ENCODE results near the gene EIF4G2. TPM values are rescaled to one million over a fixed set of nuclear protein-coding genes. Genes with fewer than 3 reads are reported as not detected.

Gene EIF4G2
- total and polyA plus RNA-seq, 10 of the 15 experiments (the other 5 are each of a cell fraction or from before 2014, with no cell fraction given), result 210 to 1,104 (median 713) TPM

DNA sequence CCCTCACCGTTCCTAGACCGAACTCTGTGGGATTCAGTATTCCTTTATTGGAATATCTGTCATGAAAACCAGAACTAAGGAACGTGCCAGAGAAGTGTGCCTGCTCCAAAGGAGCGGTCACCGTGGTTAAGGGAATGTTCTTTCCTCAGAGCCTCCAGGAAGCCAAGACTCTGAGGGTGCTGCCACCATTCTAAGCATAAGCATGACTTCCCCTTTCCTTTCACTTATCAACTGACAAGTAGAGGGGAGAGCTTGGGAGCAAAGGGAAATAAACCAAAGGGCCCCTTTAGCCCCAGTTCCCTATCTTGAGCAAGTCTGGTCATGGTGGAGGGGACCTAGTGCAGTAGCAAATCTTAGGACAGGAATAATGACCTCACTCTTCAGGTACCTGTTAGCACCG is 30.9 kb downstream of the EIF4G2 start:
- Histone ChIP-seq H3K79me2 (ENCODE audit: control insufficient read depth, insufficient read depth, low read length) (no peaks in the 10 kb centered on the region), H3K27me3 (replicated peaks in 1 of 2; ENCODE audit: control insufficient read depth in 2 of 2, insufficient read depth in 2 of 2, low read length in 1 of 2) (no peaks in the 10 kb centered on the region), H3K4me3 (no peak overlapping the region), H4K20me1 (ENCODE audit: control insufficient read depth, insufficient read depth) (0 out of 2 replicates have a peak, but pooled peaks cover 2% of the 10 kb centered on the region), H3K9ac (ENCODE audit: control insufficient read depth, insufficient read depth, low read length) (no peak overlapping the region), H3K9me3 (replicated peaks; ENCODE audit: control insufficient read depth, insufficient read depth, low read length) (no peaks in the 10 kb centered on the region), H3K27ac (ENCODE audit: control insufficient read depth, insufficient read depth) (no peak overlapping the region), H3K36me3 (ENCODE audit: control insufficient read depth in 2 of 2, insufficient read depth in 2 of 2, low read length in 1 of 2) (peaks cover 8 to 26% of the 10 kb centered on the region in 2 experiments), H3K4me1 (ENCODE audit: control insufficient read depth, insufficient read depth, low read length) (no peaks in the 10 kb centered on the region), H3K4me2 (ENCODE audit: control insufficient read depth, insufficient read depth) (no peak overlapping the region), H2AFZ (ENCODE audit: control insufficient read depth, low read depth, low read length) (no peak overlapping the region)
- RAD21 ChIA-PET (ENCODE audit: unreplicated experiment), result no interaction called here
- no TSS peak for BruUV-seq (replicated peaks)
- SMC1A ChIA-PET (ENCODE audit: uncharacterized antibody, unreplicated experiment), result interaction anchor here (1.2 kb wide), 1 partner anchor 14 kb away, joined by 4 read pairs; no protein-coding TSS in a partner anchor
- ATAC-seq (no peak), FAIRE-seq (no peak), DNase-seq (ENCODE audit: low read depth, low spot score) (no peak)
- intact Hi-C loops (cut with micrococcal nuclease; ENCODE audit: unreplicated experiment), result no loop called here
- CTCF ChIA-PET, result interaction anchor here (2.6 kb wide), 1 partner anchor 11 kb away, joined by 8 read pairs; no protein-coding TSS in a partner anchor
- POLR2A ChIA-PET, result no interaction called here
- WGBS (ENCODE audit: insufficient coverage, insufficient replicate concordance, low lambda C conversion rate, missing lambda C conversion rate), result 81% methylated on average over 6 of the region's 6 CpGs
- in situ Hi-C loops (cut with MboI), result no loop called here
- TF ChIP-seq HDAC2 (IDR thresholded peaks at IDR 0.05) (no peak), YBX1 (IDR thresholded peaks at IDR 0.05) (no peak), SPI1 (IDR thresholded peaks at IDR 0.05; ENCODE audit: borderline replicate concordance, insufficient read depth, low read depth, low read length) (no peak), POU2F2 (IDR thresholded peaks at IDR 0.05; ENCODE audit: borderline replicate concordance, low read depth, low read length) (no peak), CTCF (IDR thresholded peaks at IDR 0.05 in 2 of 3, conservative IDR thresholded peaks at IDR 0.05 in 1 of 3; ENCODE audit: control insufficient read depth in 2 of 3, extremely low read depth in 1 of 3, insufficient read depth in 1 of 3, low read depth in 3 of 3, low read length in 3 of 3) (no peak), FOXK2 (IDR thresholded peaks at IDR 0.05) (no peak), RBBP5 (conservative IDR thresholded peaks at IDR 0.05) (no peak), SUPT20H (IDR thresholded peaks at IDR 0.05; ENCODE audit: borderline replicate concordance, control insufficient read depth, low read depth, low read length) (no peak), ESRRA (IDR thresholded peaks at IDR 0.05; ENCODE audit: low read length) (no peak), ATF7 (IDR thresholded peaks at IDR 0.05; ENCODE audit: low read depth) (no peak), JUND (IDR thresholded peaks at IDR 0.05; ENCODE audit: low read depth, low read length) (no peak), BRCA1 (IDR thresholded peaks at IDR 0.05; ENCODE audit: low read depth, low read length) (no peak), KDM1A (IDR thresholded peaks at IDR 0.05; ENCODE audit: borderline replicate concordance) (no peak), TCF3 (IDR thresholded peaks at IDR 0.05; ENCODE audit: borderline replicate concordance, insufficient read depth, low read depth, low read length) (no peak)
- TF ChIP-seq, protein P1, sequence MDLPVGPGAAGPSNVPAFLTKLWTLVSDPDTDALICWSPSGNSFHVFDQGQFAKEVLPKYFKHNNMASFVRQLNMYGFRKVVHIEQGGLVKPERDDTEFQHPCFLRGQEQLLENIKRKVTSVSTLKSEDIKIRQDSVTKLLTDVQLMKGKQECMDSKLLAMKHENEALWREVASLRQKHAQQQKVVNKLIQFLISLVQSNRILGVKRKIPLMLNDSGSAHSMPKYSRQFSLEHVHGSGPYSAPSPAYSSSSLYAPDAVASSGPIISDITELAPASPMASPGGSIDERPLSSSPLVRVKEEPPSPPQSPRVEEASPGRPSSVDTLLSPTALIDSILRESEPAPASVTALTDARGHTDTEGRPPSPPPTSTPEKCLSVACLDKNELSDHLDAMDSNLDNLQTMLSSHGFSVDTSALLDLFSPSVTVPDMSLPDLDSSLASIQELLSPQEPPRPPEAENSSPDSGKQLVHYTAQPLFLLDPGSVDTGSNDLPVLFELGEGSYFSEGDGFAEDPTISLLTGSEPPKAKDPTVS (IDR thresholded peaks at IDR 0.05; ENCODE audit: low read depth, low read length), result no peak
- TF ChIP-seq, protein P2, sequence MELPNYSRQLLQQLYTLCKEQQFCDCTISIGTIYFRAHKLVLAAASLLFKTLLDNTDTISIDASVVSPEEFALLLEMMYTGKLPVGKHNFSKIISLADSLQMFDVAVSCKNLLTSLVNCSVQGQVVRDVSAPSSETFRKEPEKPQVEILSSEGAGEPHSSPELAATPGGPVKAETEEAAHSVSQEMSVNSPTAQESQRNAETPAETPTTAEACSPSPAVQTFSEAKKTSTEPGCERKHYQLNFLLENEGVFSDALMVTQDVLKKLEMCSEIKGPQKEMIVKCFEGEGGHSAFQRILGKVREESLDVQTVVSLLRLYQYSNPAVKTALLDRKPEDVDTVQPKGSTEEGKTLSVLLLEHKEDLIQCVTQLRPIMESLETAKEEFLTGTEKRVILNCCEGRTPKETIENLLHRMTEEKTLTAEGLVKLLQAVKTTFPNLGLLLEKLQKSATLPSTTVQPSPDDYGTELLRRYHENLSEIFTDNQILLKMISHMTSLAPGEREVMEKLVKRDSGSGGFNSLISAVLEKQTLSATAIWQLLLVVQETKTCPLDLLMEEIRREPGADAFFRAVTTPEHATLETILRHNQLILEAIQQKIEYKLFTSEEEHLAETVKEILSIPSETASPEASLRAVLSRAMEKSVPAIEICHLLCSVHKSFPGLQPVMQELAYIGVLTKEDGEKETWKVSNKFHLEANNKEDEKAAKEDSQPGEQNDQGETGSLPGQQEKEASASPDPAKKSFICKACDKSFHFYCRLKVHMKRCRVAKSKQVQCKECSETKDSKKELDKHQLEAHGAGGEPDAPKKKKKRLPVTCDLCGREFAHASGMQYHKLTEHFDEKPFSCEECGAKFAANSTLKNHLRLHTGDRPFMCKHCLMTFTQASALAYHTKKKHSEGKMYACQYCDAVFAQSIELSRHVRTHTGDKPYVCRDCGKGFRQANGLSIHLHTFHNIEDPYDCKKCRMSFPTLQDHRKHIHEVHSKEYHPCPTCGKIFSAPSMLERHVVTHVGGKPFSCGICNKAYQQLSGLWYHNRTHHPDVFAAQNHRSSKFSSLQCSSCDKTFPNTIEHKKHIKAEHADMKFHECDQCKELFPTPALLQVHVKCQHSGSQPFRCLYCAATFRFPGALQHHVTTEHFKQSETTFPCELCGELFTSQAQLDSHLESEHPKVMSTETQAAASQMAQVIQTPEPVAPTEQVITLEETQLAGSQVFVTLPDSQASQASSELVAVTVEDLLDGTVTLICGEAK (IDR thresholded peaks at IDR 0.05; ENCODE audit: borderline replicate concordance), result no peak
- TF ChIP-seq, protein P3, sequence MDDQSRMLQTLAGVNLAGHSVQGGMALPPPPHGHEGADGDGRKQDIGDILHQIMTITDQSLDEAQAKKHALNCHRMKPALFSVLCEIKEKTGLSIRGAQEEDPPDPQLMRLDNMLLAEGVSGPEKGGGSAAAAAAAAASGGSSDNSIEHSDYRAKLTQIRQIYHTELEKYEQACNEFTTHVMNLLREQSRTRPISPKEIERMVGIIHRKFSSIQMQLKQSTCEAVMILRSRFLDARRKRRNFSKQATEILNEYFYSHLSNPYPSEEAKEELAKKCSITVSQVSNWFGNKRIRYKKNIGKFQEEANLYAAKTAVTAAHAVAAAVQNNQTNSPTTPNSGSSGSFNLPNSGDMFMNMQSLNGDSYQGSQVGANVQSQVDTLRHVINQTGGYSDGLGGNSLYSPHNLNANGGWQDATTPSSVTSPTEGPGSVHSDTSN (IDR thresholded peaks at IDR 0.05; ENCODE audit: insufficient replicate concordance, low read depth, low read length), result no peak

All from GM12878 (cell line).